Fibroblast of skin of right biceps (primary cell): Measurements from ENCODE around the gene TMEM63A.
A peak's percentile ranks its signal among the peaks of the same experiment; 100 is the strongest.
"Not testable (repeated sequence)": the region's sequence is repeated elsewhere in the genome, so short reads cannot be mapped to it uniquely, and the experiment has no call there.

ENCODE experiments used
- DNase-seq: peaks from one replicate; pipeline ENCODE4 v3.0.0-alpha.2; 2013

The TMEM63A gene

GRCh38 chr1:225843426-225843795 is 38.8 kb downstream of the TMEM63A start:
- no peak for DNase-seq

GRCh38 chr1:225842788-225843425 is 39.3 kb downstream of the TMEM63A start:
- no peak for DNase-seq

- DNase-seq, result no peak
These were observed 40.1 kb downstream of the TMEM63A start for GRCh38 chr1:225842074-225842473.

DNA sequence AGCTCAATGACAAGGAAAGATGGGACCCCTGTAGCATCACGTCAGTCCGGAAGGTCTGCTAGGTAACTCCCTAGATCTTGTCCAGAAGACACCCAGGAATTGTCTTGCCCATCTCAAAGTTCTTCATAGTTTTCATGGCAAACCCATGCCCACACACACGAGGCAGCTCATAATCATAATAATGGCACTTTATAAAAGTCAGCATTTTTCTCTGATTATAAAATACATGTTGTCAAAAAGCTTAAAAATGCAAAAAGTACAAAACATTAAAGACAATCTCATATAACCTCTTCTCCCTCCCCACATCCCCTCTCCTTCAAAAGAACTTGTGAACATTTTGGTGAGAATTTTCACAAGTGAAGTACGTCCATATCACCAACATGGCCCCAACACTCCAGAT is 41.5 kb downstream of the TMEM63A start:
- no peak for DNase-seq

GRCh38 chr1:225840223-225840610 is 42.0 kb downstream of the TMEM63A start:
- DNase-seq, result no peak

DNA sequence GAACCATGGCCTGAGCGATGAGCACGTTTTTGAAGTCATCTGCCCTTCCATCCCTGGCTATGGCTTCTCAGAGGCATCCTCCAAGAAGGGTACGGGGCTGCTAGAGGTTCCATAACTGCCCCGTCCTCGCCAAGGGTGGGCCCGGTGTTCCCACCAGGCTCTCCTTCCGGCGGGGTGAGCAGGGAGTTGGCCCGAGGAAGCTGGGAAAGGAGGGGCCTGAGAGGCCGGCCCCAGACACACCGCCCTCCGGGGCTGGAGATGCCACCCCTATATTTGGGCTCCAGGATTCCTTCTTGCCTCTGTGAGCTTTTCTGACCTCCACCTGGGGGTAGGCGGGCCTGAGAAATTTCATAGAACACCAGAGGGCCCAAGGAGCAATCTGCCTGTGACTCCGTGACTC is 43.4 kb downstream of the TMEM63A start:
- DNase-seq, result no peak

DNA sequence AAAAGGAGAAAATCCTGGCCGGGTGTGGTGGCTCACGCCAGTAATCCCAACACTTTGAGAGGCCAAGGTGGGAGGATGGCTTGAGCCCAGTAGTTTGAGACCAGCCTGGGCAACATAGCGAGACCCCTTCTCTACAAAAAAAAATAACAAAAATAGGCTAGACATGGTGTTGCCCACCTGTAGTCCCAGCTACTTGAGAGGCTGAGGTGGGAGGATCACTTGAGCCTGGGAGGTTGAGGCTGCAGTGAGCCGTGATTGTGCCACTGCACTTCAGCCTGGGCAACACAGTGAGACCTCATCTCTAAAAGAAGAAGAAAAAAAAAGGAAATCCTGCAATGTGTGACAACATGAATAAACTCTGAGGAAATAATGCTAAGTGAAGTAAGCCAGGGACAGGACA is 45.9 kb downstream of the TMEM63A start:
- DNase-seq, result not testable (repeated sequence)

DNA sequence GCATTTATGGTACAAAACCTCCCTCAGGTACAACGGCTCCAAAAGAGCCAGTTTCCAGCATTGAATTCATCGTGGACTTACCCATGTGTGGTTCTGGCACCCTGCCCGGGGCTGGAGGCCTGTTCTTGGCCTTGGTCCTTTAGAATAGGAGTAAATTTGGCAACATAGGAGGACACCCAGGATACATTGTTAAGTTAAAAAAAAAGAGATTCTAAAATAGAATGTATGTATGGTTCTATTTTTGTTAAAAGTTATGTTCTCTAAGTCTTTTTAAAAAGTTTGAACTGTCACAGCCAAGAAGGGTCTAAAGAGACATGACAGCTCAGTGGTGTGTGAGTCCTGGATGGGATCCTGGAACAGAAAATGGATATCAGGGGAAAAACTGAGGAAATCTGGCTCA is 46.3 kb downstream of the TMEM63A start:
- DNase-seq, result no peak

DNA sequence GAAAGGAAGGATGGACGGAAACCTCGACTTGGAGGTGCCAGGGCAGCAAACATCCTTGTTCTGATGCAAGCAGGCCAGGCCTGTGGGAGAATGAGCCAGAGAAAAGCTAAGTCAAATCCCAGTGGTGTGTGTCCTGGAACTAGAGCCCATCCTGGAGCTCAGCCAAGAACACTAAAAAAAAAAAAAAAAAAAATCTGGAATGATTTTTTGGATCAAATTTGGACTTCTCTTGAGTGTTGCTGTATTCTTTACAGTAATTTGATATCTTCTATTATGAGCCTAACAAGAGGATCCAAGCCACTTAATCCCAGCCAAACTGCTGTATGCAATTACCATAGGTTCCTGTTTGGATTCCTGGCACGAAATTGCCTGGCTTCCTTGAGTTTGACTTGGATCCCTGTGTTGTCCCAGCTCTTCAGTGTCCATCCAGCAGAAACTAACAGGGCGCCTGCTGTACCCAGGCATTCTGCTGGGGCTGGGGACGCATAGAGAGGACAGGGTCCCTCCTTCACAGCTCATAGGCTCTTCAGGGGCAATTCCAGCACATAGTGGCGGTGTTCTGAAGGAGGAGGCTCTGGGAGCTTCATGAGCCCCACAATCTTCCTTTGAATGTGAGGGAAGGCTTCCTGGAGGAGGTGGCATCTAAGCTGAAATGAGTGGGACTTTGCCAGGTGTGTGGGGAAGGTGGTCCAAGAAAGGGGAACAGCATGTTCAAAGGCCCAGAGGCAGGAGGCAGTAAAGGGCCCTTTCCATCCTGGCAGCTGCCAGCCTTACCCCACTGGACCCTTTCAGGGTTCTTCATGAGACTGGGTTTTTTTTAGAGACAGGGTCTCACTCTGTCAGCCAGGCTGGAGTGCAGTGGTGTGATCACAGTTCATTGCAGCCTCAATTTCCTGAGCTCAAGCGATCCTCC is 47.5 kb downstream of the TMEM63A start:
- DNase-seq, result peak; percentile 65

GRCh38 chr1:225830841-225831240 is 51.3 kb downstream of the TMEM63A start:
- DNase-seq, result no peak

DNA sequence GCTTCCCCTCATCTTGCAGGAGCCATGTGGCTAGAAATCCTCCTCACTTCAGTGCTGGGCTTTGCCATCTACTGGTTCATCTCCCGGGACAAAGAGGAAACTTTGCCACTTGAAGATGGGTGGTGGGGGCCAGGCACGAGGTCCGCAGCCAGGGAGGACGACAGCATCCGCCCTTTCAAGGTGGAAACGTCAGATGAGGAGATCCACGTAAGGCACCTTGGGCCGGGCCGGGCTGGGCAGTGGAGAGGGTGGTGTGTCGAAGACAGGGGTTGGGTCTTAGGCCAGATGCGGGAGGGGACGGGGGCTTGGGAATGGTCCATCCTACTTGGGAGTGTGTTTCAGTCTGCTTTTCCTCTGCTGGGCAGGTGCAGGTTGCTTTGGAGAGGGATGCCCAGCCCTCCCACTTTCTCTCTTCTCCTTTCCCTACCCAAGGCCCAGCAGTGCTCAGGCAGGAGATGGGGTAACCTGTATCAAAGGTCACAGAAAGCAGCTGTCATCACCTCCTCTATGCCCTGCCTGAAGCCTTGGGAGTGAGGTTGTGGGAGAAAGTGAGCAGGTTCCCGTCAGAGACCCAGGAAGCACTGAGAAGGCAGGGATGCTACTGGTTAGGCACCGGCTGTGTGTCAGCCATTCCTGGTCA is 53.4 kb downstream of the TMEM63A start:
- DNase-seq, result no peak

DNA sequence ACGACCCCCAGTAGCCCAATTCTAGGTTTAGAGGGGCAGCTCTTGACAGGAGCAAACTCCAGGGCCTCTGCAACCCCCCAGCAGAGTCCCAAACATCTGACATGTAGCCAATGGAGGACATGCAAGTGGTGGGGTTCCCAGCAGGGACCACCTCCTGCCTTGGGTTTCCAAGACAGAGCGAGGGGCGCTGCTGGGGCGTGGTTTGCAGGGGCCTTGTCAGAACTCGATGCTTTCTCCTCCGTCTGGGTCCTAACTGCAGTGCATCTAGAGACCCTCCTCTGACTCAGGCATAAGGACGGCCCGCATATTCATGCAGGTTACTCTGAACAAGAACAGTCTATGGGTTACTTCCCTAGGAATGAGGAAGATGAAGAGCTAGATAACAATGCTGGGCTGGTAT is 55.1 kb downstream of the TMEM63A start:
- DNase-seq, result no peak

GRCh38 chr1:225825607-225826007 is 56.6 kb downstream of the TMEM63A start:
- no peak for DNase-seq

DNA sequence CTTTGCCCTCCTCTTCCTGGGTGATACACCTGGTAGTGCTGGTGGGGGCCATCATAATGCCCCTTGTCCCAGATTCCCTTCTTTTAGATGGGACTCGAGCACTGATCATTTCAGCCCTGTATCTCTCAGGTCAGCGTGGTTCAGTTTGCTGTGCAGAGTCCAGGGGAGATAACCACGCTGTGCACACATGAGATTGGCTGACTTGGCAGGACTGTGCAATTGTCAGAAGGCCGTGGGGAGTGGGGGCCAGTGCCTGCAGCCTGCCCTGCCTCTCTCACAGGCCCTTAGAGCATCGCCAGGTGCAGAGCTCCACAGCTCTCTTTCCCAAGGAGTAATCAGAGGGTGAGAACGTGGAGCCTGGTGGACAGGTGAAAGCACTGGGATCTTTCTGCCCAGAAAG is 57.1 kb downstream of the TMEM63A start:
- no peak for DNase-seq

DNA sequence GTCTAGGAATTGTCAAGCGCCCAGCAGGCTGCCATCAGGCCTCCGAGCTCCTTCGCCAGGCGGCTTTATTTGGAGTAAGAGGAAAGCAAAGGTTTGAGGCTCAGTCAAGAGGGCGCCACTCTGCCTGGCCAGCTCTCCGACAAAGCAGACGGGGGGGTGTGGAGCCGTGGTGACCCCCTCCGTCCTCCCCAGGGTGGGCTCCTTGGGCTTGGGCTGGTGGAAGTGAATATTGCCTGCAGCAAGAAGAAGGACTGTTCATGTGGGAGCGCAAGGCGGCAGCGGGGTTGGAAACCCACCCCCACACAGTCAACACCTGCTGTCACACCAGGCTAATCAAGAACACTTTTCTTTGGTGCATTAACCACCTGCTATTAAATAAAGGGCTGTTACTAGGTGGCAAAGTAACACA is 57.6 kb downstream of the TMEM63A start:
- DNase-seq, result no peak

DNA sequence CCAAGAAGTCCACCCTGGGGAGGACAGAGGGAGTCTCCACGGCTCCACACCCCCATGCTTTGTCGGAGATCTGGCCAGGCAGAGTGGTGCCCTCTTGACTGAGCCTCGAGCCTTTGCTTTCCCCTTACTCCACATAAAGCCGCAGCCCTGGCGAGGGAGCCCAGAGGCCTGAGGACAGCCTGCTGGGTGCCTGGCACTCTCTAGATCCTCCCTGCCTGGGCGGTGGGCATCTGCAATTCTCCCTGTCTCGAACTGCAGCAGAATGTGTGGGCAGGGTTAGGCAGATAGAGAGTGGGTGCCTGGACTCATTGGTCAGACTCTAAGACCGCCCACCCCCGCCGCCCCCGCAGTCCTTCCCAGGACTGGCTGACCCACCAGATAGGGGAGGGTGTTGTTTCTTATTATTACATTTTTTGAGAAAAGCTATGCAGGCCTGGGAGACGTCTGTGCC is 58.3 kb downstream of the TMEM63A start:
- DNase-seq, result no peak

- no peak for DNase-seq
These were observed 59.4 kb downstream of the TMEM63A start for GRCh38 chr1:225822655-225823403.

GRCh38 chr1:225820522-225821120 is 61.6 kb downstream of the TMEM63A start:
- DNase-seq, result no peak

DNA sequence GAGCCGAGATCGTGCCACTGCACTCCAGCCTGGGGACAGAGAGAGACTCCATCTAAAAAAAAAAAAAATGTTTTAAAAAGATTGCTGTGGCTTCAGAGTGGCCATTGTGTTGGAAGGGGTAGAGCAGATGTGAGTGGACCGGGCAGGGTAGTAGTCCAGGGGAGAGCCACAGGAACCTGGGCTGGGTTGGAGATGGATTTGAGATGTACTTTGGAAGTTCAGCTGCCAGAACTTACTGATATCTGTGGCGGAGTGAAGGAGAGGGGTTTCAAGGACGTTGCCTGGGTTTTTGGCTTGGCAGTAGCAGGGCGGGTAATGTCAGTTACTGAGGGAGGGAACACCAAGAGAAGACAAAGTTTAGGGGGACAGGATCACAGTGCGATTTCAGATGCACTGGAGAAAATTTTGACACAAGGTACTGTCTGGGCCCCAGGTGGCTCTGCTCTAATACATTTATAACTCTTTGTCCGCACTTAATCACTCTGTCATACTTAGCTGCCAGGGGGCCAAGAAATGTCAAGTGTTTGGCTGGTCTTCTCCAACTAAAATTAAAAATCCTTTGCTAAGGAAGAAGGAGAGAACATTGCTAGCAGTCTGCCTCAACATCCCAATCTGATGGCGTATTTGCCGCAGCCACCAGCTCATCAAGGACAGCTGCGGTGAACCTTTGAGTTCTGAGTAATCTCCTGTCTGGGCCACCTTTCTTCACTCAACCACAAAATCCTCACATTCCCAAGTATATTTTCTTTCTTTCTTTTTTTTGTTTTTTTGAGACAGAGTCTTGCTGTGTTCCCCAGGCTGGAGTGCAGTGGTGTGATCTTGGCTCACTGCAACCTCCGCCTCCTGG is 62.6 kb downstream of the TMEM63A start:
- no peak for DNase-seq

DNA sequence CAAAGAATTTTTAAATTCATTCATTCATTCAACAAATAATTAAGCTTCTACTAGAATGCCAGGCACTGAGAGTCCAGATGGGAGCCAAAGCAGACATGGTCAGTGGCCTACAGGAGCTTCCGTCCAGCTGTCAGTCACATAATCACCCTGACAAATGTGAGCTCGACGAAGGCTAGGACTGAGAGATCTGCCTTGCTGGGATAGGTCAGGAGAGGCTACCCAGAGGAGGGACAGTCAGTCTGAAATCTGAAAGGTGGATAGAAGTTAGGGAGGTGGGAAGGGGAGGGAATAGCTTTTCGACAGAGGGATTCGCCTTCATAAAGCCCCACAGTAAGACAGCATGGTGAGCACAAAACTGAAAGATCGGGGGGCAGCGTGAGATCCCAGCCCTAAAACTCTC is 64.0 kb downstream of the TMEM63A start:
- DNase-seq, result no peak

- peak; percentile 77 for DNase-seq
These were observed 64.5 kb downstream of the TMEM63A start for GRCh38 chr1:225817611-225818061.
